ENCODE measurements around the gene DTNA.

DNA sequence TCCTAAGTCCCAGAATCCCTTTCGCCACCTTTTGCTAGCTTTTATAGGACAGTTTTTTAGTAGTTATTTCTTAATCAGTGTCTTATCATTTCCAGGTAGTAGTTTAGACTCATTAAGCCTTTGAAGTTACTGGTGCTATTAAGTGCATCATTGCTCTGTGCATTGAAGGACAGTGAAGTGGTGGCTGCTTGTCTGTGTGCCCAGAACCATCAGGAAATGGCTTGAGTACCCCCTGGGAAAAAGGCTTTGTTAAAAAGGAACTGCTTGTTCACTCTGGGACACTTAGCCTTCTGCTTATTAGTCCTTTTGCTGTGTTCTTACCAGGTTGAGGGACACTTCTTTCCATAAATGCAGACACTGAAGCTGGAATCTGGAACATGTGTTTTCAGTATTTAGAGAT is 30.0 kb downstream of the DTNA start:
- TF ChIP-seq GATA3 (IDR thresholded peaks at IDR 0.05; ENCODE audit: low read depth, low read length): no peak
- TF ChIP-seq GATA2 (IDR thresholded peaks at IDR 0.05; ENCODE audit: low read depth, low read length): no peak

All from SH-SY5Y (cell line).